HEK293 (cell line): ENCODE measurements around the gene SAMHD1.

ENCODE experiments used
- CTCF ChIA-PET: fragments of 350-600 bp; formaldehyde crosslinking; extraction: SDS; loops from one replicate; lab custom pipeline; 2021; ENCODE audit warnings: antibody characterized with exemption; lab: Yijun Ruan, JAX
- POLR2A ChIA-PET: fragments of 300-600 bp; formaldehyde crosslinking; extraction: SDS; loops from one replicate; lab custom pipeline; 2020; ENCODE audit warnings: antibody characterized with exemption, inconsistent platforms; lab: Yijun Ruan, JAX
- H3K27ac ChIP-seq: fragments of 200-500 bp; sonication (Bioruptor generic); 2 replicates; pipeline ENCODE4 v1.5.1; 2014; ENCODE audit warnings: low read depth, low read length, control low read depth, inconsistent platforms; ENCODE audit errors: extremely low read depth
- H3K36me3 ChIP-seq, 2 experiments: fragments of 200-500 bp in 1 of 2; sonication (Bioruptor generic) in 1 of 2; 1 replicate in 1 of 2; 2 replicates in 1 of 2; pipeline ENCODE4 v1.5.1; 2014 to 2017; ENCODE audit warnings: inconsistent platforms in 2 of 2, low read length in 2 of 2; ENCODE audit not compliant: control insufficient read depth in 2 of 2, insufficient read depth in 1 of 2
- H3K4me1 ChIP-seq: fragments of 200-500 bp; sonication (Bioruptor generic); 2 replicates; pipeline ENCODE4 v1.5.1; 2014; ENCODE audit warnings: mild to moderate bottlenecking, low read length, inconsistent platforms; ENCODE audit not compliant: control insufficient read depth, insufficient read depth
- H3K4me3 ChIP-seq: 2 replicates; pipeline ENCODE4 v1.5.1; 2011; ENCODE audit warnings: low read depth, mild to moderate bottlenecking, control low read depth, low read length, moderate library complexity
- H3K9me3 ChIP-seq: fragments of 200-500 bp; sonication (Bioruptor generic); 2 replicates; pipeline ENCODE4 v1.5.1; 2014; ENCODE audit warnings: low read depth, low read length, inconsistent platforms; ENCODE audit not compliant: control insufficient read depth, insufficient read depth
- EGR2 ChIP-seq: fragments of 450-650 bp; formaldehyde crosslinking; IDR thresholded peaks from 2 replicates; pipeline ENCODE4 v1.5.1; 2016; ENCODE audit warnings: low read depth, missing biosample characterization, missing genetic modification characterization
- GLIS1 ChIP-seq: fragments of 450-650 bp; formaldehyde crosslinking; IDR thresholded peaks from 2 replicates; pipeline ENCODE4 v1.5.1; 2016; ENCODE audit warnings: missing biosample characterization, missing genetic modification characterization
- GLIS2 ChIP-seq: fragments of 450-650 bp; formaldehyde crosslinking; IDR thresholded peaks from 2 replicates; pipeline ENCODE4 v1.5.1; 2016; ENCODE audit warnings: missing biosample characterization, missing genetic modification characterization
- KLF1 ChIP-seq: fragments of 450-650 bp; formaldehyde crosslinking; IDR thresholded peaks from 2 replicates; pipeline ENCODE4 v1.5.1; 2016; ENCODE audit warnings: missing biosample characterization, missing genetic modification characterization
- KLF8 ChIP-seq: fragments of 450-650 bp; formaldehyde crosslinking; IDR thresholded peaks from 2 replicates; pipeline ENCODE4 v1.5.1; 2016; ENCODE audit warnings: missing biosample characterization, missing genetic modification characterization
- KLF9 ChIP-seq: fragments of 450-650 bp; formaldehyde crosslinking; IDR thresholded peaks from 2 replicates; pipeline ENCODE4 v1.5.1; 2016; ENCODE audit warnings: missing biosample characterization, missing genetic modification characterization, low read depth
- OSR2 ChIP-seq: fragments of 450-650 bp; formaldehyde crosslinking; IDR thresholded peaks from 2 replicates; pipeline ENCODE4 v1.5.1; 2016; ENCODE audit warnings: missing biosample characterization, missing genetic modification characterization
- PATZ1 ChIP-seq: fragments of 450-650 bp; formaldehyde crosslinking; IDR thresholded peaks from 2 replicates; pipeline ENCODE4 v1.5.1; 2016; ENCODE audit warnings: missing biosample characterization, missing genetic modification characterization
- REST ChIP-seq: fragments of 450-650 bp; formaldehyde crosslinking; IDR thresholded peaks from 2 replicates; pipeline ENCODE4 v1.5.1; 2016; ENCODE audit warnings: missing biosample characterization, missing genetic modification characterization
- SALL2 ChIP-seq: fragments of 450-650 bp; formaldehyde crosslinking; IDR thresholded peaks from 2 replicates; pipeline ENCODE4 v1.5.0; 2017; ENCODE audit warnings: missing biosample characterization, mild to moderate bottlenecking, missing genetic modification characterization, borderline replicate concordance
- SCRT2 ChIP-seq: fragments of 450-650 bp; formaldehyde crosslinking; IDR thresholded peaks from 2 replicates; pipeline ENCODE4 v1.5.1; 2016; ENCODE audit warnings: missing biosample characterization, missing genetic modification characterization
- SP3 ChIP-seq: fragments of 450-650 bp; formaldehyde crosslinking; IDR thresholded peaks from 2 replicates; pipeline ENCODE4 v1.5.1; 2016; ENCODE audit warnings: missing biosample characterization, missing genetic modification characterization
- SP7 ChIP-seq: fragments of 450-650 bp; formaldehyde crosslinking; IDR thresholded peaks from 2 replicates; pipeline ENCODE4 v1.5.1; 2016; ENCODE audit warnings: missing biosample characterization, missing genetic modification characterization
- TCF7L2 ChIP-seq: IDR thresholded peaks from 2 replicates; pipeline ENCODE4 v1.6.1; 2011; ENCODE audit warnings: low read depth, mild to moderate bottlenecking, inconsistent platforms, low read length, moderate library complexity, borderline replicate concordance
- ZBTB17 ChIP-seq: fragments of 450-650 bp; formaldehyde crosslinking; IDR thresholded peaks from 2 replicates; pipeline ENCODE4 v1.5.1; 2016; ENCODE audit warnings: missing biosample characterization, missing genetic modification characterization
- ZBTB26 ChIP-seq: fragments of 450-650 bp; formaldehyde crosslinking; optimal IDR thresholded peaks from 2 replicates; pipeline ENCODE3; 2016; ENCODE audit warnings: missing biosample characterization, mild to moderate bottlenecking, missing genetic modification characterization
- ZBTB8A ChIP-seq: fragments of 450-650 bp; formaldehyde crosslinking; IDR thresholded peaks from 2 replicates; pipeline ENCODE4 v1.5.1; 2016; ENCODE audit warnings: missing biosample characterization, missing genetic modification characterization
- ZEB2 ChIP-seq: fragments of 450-650 bp; formaldehyde crosslinking; IDR thresholded peaks from 2 replicates; pipeline ENCODE4 v1.5.1; 2016; ENCODE audit warnings: missing biosample characterization, missing genetic modification characterization
- ZFP69B ChIP-seq: fragments of 450-650 bp; formaldehyde crosslinking; IDR thresholded peaks from 2 replicates; pipeline ENCODE4 v1.5.1; 2016; ENCODE audit warnings: missing biosample characterization, missing genetic modification characterization
- ZIC2 ChIP-seq: fragments of 450-650 bp; formaldehyde crosslinking; IDR thresholded peaks from 2 replicates; pipeline ENCODE4 v1.5.1; 2016; ENCODE audit warnings: missing biosample characterization, missing genetic modification characterization
- ZNF155 ChIP-seq: fragments of 450-650 bp; formaldehyde crosslinking; IDR thresholded peaks from 2 replicates; pipeline ENCODE4 v1.5.1; 2016; ENCODE audit warnings: missing biosample characterization, missing genetic modification characterization
- ZNF335 ChIP-seq: fragments of 450-650 bp; formaldehyde crosslinking; conservative IDR thresholded peaks from 2 replicates; pipeline ENCODE4 v1.5.1; 2016; ENCODE audit warnings: missing biosample characterization, missing genetic modification characterization
- ZNF341 ChIP-seq: fragments of 450-650 bp; formaldehyde crosslinking; IDR thresholded peaks from 2 replicates; pipeline ENCODE4; 2016; ENCODE audit warnings: low read depth, missing biosample characterization, missing genetic modification characterization
- ZNF501 ChIP-seq: fragments of 450-650 bp; formaldehyde crosslinking; IDR thresholded peaks from 2 replicates; pipeline ENCODE4 v1.5.1; 2016; ENCODE audit warnings: missing biosample characterization, missing genetic modification characterization
- ZNF544 ChIP-seq: fragments of 450-650 bp; formaldehyde crosslinking; IDR thresholded peaks from 2 replicates; pipeline ENCODE4 v1.5.0; 2017; ENCODE audit warnings: missing biosample characterization, missing genetic modification characterization
- ZNF600 ChIP-seq: fragments of 450-650 bp; formaldehyde crosslinking; IDR thresholded peaks from 2 replicates; pipeline ENCODE4 v1.5.1; 2016; ENCODE audit warnings: missing biosample characterization, missing genetic modification characterization
- ZNF76 ChIP-seq: fragments of 450-650 bp; formaldehyde crosslinking; IDR thresholded peaks from 2 replicates; pipeline ENCODE4; 2016; ENCODE audit warnings: low read depth, missing biosample characterization, missing genetic modification characterization, borderline replicate concordance
- TF ChIP-seq, protein P1 (sequence below): fragments of 450-650 bp; formaldehyde crosslinking; IDR thresholded peaks from 2 replicates; pipeline ENCODE4 v1.5.1; 2016; ENCODE audit warnings: missing biosample characterization, missing genetic modification characterization
- TF ChIP-seq, protein P2 (sequence below): fragments of 450-650 bp; formaldehyde crosslinking; IDR thresholded peaks from 2 replicates; pipeline ENCODE4 v1.5.1; 2017; ENCODE audit warnings: missing biosample characterization, missing genetic modification characterization

SAMHD1 gene

DNA sequence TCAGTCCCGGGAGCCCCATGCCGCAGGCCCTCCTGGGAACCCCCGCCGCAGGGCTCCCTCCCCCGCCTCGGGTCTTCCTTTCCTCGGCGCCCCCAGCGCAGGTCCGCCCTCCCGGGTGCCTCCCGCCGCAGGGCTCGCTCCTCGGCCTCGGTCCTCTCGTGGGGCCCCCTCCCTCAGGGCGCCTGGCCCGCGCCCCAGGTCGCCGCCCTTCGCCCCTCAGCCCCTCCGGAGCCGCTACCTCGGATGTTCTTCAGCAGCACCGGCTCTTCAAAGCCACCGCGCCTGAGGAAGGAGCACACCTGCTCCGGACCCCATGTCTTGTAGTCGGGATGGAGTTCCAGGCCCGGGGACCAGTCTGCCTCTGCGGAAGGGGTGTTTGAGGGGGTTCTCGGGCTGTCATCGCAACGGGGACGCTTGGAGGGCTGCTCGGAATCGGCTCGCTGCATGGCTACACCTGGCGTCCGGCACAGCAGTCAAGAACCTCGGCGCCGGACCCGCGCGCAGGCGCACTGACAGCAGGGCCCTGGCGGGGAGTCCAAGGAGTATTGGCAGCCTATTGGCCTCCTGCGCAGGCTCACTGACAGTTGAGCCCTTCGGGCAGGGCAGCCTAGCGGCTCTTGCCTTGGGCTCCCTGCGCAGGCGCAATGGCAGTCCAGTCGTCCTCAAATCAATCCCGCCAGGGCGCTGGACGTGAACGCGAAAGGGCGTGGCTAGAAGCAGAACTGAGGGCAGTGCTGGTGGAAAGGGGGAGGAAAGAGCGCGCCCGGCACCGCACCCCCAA lies at the start of gene SAMHD1:
Gene SAMHD1, minus strand, starts transcription at position 511 of the 781 bp plus-strand sequence. Its CDS starts 65 bp downstream, at position 446.
- Histone ChIP-seq H3K36me3 (no peaks in the 10 kb centered on the region; a peak in 1 of 3 replicates), H3K9me3 (no peaks in the 10 kb centered on the region), H3K4me3 (peak within 1 kb of the TSS; percentile 88), H3K27ac (peak within 1 kb of the TSS; percentile 51; the same call in 1 of the 2 replicates), H3K4me1 (peaks cover 6% of the 10 kb centered on the region)
- CTCF ChIA-PET, result no interaction called here
- POLR2A ChIA-PET, result no interaction called here
- peak; percentile 54 for TF ChIP-seq KLF8 (tag by site-specific recombination)
- peak; percentile 97 for TF ChIP-seq ZNF335
- TF ChIP-seq SCRT2 (tag by site-specific recombination), result no peak
- TF ChIP-seq KLF1 (tag by site-specific recombination), result peak; percentile 51
- peak; percentile 71 for TF ChIP-seq KLF9 (tag by site-specific recombination)
- TF ChIP-seq ZFP69B (tag by site-specific recombination), result 0 out of 2 replicates have a peak, but pooled peaks have one; percentile 25
- TF ChIP-seq ZNF544, result no peak
- peak; percentile 49; the same call in 1 of the 2 replicates for TF ChIP-seq OSR2 (tag by site-specific recombination)
- TF ChIP-seq, protein P1, sequence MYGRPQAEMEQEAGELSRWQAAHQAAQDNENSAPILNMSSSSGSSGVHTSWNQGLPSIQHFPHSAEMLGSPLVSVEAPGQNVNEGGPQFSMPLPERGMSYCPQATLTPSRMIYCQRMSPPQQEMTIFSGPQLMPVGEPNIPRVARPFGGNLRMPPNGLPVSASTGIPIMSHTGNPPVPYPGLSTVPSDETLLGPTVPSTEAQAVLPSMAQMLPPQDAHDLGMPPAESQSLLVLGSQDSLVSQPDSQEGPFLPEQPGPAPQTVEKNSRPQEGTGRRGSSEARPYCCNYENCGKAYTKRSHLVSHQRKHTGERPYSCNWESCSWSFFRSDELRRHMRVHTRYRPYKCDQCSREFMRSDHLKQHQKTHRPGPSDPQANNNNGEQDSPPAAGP (tag by site-specific recombination), result 0 out of 2 replicates have a peak, but pooled peaks have one; percentile 53
- peak; percentile 87 for TF ChIP-seq ZNF76 (tag by site-specific recombination)
- TF ChIP-seq ZNF501 (tag by site-specific recombination), result 0 out of 2 replicates have a peak, but pooled peaks have one; percentile 14
- TF ChIP-seq REST (tag by site-specific recombination), result peak; percentile 9; the same call in 1 of the 2 replicates
- no peak for TF ChIP-seq ZNF155 (tag by site-specific recombination)
- peak; percentile 58; the same call in 1 of the 2 replicates for TF ChIP-seq TCF7L2
- peak; percentile 82 for TF ChIP-seq GLIS1 (tag by site-specific recombination)
- TF ChIP-seq ZNF341 (tag by site-specific recombination), result peak; percentile 81
- peak; percentile 24; the same call in 1 of the 2 replicates for TF ChIP-seq SP7 (tag by site-specific recombination)
- TF ChIP-seq EGR2 (tag by site-specific recombination), result no peak
- TF ChIP-seq PATZ1 (tag by site-specific recombination), result peak; percentile 70
- no peak for TF ChIP-seq SALL2
- TF ChIP-seq ZBTB17 (tag by site-specific recombination), result peak; percentile 53
- TF ChIP-seq ZBTB26 (tag by site-specific recombination), result peak; percentile 62
- TF ChIP-seq, protein P2, sequence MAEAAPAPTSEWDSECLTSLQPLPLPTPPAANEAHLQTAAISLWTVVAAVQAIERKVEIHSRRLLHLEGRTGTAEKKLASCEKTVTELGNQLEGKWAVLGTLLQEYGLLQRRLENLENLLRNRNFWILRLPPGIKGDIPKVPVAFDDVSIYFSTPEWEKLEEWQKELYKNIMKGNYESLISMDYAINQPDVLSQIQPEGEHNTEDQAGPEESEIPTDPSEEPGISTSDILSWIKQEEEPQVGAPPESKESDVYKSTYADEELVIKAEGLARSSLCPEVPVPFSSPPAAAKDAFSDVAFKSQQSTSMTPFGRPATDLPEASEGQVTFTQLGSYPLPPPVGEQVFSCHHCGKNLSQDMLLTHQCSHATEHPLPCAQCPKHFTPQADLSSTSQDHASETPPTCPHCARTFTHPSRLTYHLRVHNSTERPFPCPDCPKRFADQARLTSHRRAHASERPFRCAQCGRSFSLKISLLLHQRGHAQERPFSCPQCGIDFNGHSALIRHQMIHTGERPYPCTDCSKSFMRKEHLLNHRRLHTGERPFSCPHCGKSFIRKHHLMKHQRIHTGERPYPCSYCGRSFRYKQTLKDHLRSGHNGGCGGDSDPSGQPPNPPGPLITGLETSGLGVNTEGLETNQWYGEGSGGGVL, result peak; percentile 84
- peak; percentile 94 for TF ChIP-seq GLIS2
- peak; percentile 95 for TF ChIP-seq ZBTB8A (tag by site-specific recombination)
- TF ChIP-seq ZEB2, result peak; percentile 71; the same call in 1 of the 2 replicates
- TF ChIP-seq ZIC2 (tag by site-specific recombination), result peak; percentile 80
- 0 out of 2 replicates have a peak, but pooled peaks have one; percentile 36 for TF ChIP-seq SP3 (tag by site-specific recombination)
- TF ChIP-seq ZNF600 (tag by site-specific recombination), result peak; percentile 96
